Hematopoietic multipotent progenitor cell treated with erythropoietin and hydrocortisone succinate and interleukin-3 and kit ligand, for 15 days (in vitro differentiated cells): ENCODE measurements around the gene GBX1.

Experiments
- DNase-seq: peaks from one replicate; pipeline ENCODE4 v3.0.0-alpha.2; 2015; ENCODE audit warnings: low spot score

Gene GBX1

GRCh38 chr7:151173386-151174245 is 6.1 kb upstream of the GBX1 start:
- no peak for DNase-seq

GRCh38 chr7:151172273-151173141 is 5.0 kb upstream of the GBX1 start:
- DNase-seq: peak; percentile 83

- no peak for DNase-seq
Measured at GRCh38 chr7:151168787-151169162, 1.3 kb upstream of the GBX1 start.

GRCh38 chr7:151168003-151168786 is 701 bp upstream of the GBX1 start:
- peak; percentile 26 for DNase-seq

- no peak for DNase-seq
Measured at GRCh38 chr7:151166629-151167196, 781 bp downstream of the GBX1 start.

GRCh38 chr7:151161757-151162156 is 5.7 kb downstream of the GBX1 start:
- DNase-seq: no peak

- no peak for DNase-seq
Measured at GRCh38 chr7:151157645-151158329, 9.7 kb downstream of the GBX1 start.

GRCh38 chr7:151152643-151153513 is 14.6 kb downstream of the GBX1 start:
- DNase-seq: no peak

GRCh38 chr7:151150388-151150787 is 17.1 kb downstream of the GBX1 start:
- no peak for DNase-seq

- no peak for DNase-seq
Measured at GRCh38 chr7:151148319-151149259, 18.9 kb downstream of the GBX1 start.

- no peak for DNase-seq
Measured at GRCh38 chr7:151146761-151147160, 20.7 kb downstream of the GBX1 start.

- no peak for DNase-seq
Measured at GRCh38 chr7:151144387-151144786, 23.1 kb downstream of the GBX1 start.

GRCh38 chr7:151143261-151144015 is 24.1 kb downstream of the GBX1 start:
- no peak for DNase-seq

GRCh38 chr7:151142686-151143040 is 24.8 kb downstream of the GBX1 start:
- peak; percentile 15 for DNase-seq

- DNase-seq: no peak
Measured at GRCh38 chr7:151141855-151142685, 25.4 kb downstream of the GBX1 start.

GRCh38 chr7:151141311-151141854 is 26.1 kb downstream of the GBX1 start:
- no peak for DNase-seq

- no peak for DNase-seq
Measured at GRCh38 chr7:151140826-151141225, 26.7 kb downstream of the GBX1 start.
